Right lobe of liver (tissue), 4 donors: ENCODE measurements around the gene HSP90AA1.

Source experiments
- POLR2A ChIP-seq: fragments of 450-650 bp; IDR thresholded peaks from one replicate; pipeline ENCODE4 v1.6.1; 2017; ENCODE audit warnings: antibody characterized with exemption, mild to moderate bottlenecking
- TF ChIP-seq, protein P1 (sequence below), 4 donors: fragments of 200-600 bp in 3 of 4; fragments of 450-650 bp in 1 of 4; IDR thresholded peaks; one replicate each; pipeline versions ENCODE4 v1.5.1 to v1.8.0; 2016 to 2022; ENCODE audit warnings: antibody characterized with exemption in 4 of 4, mild to moderate bottlenecking in 2 of 4
- donor health status: DM: no; HTN: no; CAD: no.
- donor health status: DM: no; HTN: no; CAD: no.
- donor health status: DM: no; HTN: yes; CAD: no.

DNA sequence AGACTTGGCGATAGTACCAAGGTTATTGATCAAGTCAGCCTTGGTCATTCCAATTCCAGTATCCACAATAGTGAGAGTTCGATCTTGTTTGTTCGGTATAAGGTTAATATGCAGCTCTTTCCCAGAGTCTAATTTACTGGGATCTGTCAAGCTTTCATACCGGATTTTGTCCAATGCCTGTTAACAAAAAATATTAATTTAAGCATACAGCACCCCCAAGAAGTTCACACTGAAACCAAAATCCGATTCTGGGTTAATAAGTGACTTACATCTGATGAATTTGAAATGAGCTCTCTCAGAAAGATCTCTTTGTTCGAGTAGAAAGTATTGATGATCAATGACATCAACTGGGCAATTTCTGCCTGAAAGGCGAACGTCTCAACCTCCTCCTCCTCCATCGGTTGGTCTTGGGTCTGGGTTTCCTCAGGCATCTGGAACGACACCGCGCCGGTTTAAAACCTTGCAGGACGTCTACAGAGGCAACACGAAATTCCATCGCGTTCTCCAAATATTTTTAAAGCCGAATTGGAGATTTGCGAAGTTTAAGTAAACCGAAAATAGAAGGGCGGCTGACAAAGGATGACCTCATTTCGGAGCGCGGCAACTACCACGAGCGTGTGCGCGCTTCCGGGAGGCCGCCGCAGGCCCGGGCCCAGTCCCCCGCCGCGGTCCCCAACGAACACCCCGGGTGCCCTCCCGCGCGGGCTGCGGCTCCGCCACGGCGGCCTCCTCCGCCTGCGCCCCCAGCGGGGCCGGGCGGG is 716 bp downstream of the HSP90AA1 start:
- TF ChIP-seq, protein P1, sequence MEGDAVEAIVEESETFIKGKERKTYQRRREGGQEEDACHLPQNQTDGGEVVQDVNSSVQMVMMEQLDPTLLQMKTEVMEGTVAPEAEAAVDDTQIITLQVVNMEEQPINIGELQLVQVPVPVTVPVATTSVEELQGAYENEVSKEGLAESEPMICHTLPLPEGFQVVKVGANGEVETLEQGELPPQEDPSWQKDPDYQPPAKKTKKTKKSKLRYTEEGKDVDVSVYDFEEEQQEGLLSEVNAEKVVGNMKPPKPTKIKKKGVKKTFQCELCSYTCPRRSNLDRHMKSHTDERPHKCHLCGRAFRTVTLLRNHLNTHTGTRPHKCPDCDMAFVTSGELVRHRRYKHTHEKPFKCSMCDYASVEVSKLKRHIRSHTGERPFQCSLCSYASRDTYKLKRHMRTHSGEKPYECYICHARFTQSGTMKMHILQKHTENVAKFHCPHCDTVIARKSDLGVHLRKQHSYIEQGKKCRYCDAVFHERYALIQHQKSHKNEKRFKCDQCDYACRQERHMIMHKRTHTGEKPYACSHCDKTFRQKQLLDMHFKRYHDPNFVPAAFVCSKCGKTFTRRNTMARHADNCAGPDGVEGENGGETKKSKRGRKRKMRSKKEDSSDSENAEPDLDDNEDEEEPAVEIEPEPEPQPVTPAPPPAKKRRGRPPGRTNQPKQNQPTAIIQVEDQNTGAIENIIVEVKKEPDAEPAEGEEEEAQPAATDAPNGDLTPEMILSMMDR (IDR thresholded peaks at IDR 0.05) = no peak
- TF ChIP-seq POLR2A = no peak
